ENCODE measurements around the gene RC3H1.

Gene RC3H1

GRCh38 chr1:174023440-174023839 lies 1.3 kb upstream of the RC3H1 start:
- TF ChIP-seq CTCF (IDR thresholded peaks at IDR 0.05; ENCODE audit: low read length, missing control alignments) = no peak
- H3K4me3 ChIP-seq (replicated peaks; ENCODE audit: low read depth, low read length) = no peak overlapping the region

GRCh38 chr1:174022976-174023277 lies 770 bp upstream of the RC3H1 start:
- DNase-seq (ENCODE audit: low read depth) = no peak
- no peak for TF ChIP-seq CTCF (IDR thresholded peaks at IDR 0.05; ENCODE audit: low read length, missing control alignments)
- peak overlapping the region; percentile 86 for H3K4me3 ChIP-seq (replicated peaks; ENCODE audit: low read depth, low read length)

More at GRCh38 chr1:174023440-174023839, 1.3 kb upstream of the RC3H1 start:
- DNase-seq (ENCODE audit: low read depth) = peak; percentile 51

GRCh38 chr1:174021591-174022079 lies 522 bp downstream of the RC3H1 start:
- no peak for TF ChIP-seq CTCF (IDR thresholded peaks at IDR 0.05; ENCODE audit: low read length, missing control alignments)
- peak; percentile 52 for DNase-seq (ENCODE audit: low read depth)
- peak overlapping the region; percentile 86 for H3K4me3 ChIP-seq (replicated peaks; ENCODE audit: low read depth, low read length)

GRCh38 chr1:174018565-174018964 lies 3.6 kb downstream of the RC3H1 start:
- DNase-seq (ENCODE audit: low read depth) = no peak
- no peak for TF ChIP-seq CTCF (IDR thresholded peaks at IDR 0.05; ENCODE audit: low read length, missing control alignments)
- H3K4me3 ChIP-seq (replicated peaks; ENCODE audit: low read depth, low read length) = no peak overlapping the region

- no peak for DNase-seq (ENCODE audit: low read depth)
- no peak overlapping the region for H3K4me3 ChIP-seq (replicated peaks; ENCODE audit: low read depth, low read length)
- TF ChIP-seq CTCF (IDR thresholded peaks at IDR 0.05; ENCODE audit: low read length, missing control alignments) = no peak
These were observed 4.8 kb downstream of the RC3H1 start for GRCh38 chr1:174017231-174017970.

GRCh38 chr1:174013864-174014418 lies 8.2 kb downstream of the RC3H1 start:
- no peak overlapping the region for H3K4me3 ChIP-seq (replicated peaks; ENCODE audit: low read depth, low read length)
- DNase-seq (ENCODE audit: low read depth) = no peak
- TF ChIP-seq CTCF (IDR thresholded peaks at IDR 0.05; ENCODE audit: low read length, missing control alignments) = no peak

GRCh38 chr1:174008979-174009378 lies 13.2 kb downstream of the RC3H1 start:
- H3K4me3 ChIP-seq (replicated peaks; ENCODE audit: low read depth, low read length) = no peak overlapping the region
- no peak for TF ChIP-seq CTCF (IDR thresholded peaks at IDR 0.05; ENCODE audit: low read length, missing control alignments)
- no peak for DNase-seq (ENCODE audit: low read depth)
